ENCODE data around the gene TSHZ2.

TSHZ2 gene

DNA sequence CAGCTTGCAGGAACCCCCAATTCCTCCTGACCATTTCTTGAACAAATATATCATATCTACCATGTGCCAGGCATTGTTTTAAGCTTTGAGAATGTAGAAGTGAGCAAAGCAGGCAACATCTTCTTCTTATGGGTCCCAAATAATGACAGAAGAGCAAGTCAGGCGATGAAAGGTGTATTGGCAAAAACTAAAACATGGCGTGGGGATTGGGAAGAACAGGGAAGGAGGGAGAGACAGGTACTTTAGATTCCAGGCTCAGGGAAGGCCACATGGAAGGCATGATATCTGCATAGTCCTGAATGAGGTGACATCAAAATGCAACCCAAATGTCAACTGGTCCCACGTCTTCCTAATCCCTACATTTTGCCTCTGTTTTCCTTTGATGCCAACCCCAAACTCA lies 434.4 kb downstream of the TSHZ2 start:
- peaks cover 8% of the 10 kb centered on the region for H3K9me3 Mint-ChIP-seq
- no peaks in the 10 kb centered on the region for H3K27me3 Mint-ChIP-seq (ENCODE audit: low read depth)

DNA sequence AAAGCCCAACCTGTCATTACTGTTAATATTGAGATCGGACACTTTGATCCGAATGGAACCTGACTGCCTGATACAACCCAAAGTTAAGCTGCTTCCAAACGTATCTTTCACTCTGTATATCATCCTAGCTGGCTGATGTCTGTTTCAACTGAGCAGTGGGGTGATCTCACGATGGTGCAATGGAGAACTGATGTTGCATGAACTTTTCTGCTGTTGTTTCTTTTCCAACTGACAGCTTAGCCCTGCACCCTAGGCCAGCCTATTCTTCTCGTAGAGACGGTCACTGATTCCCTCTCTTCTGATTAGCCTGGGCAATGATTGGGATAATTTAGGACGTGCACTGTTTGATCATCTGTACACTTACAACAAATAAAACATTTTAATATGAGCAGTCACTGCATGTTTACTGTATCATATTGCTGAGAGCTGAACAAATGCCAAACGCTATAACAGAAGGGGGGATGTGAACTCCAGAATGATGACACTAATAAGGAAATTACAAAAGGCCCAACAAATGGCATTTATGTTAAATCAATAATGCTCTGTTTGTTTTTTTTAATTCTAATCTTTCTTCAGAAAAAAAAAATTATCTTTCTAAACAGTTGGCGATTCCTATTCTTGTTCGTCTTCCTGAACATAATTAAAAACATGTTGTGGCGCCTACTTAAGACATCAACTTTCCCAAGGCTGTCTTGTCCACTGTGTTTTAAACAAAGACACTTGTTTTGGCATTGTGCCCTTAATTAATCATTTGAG lies 436.7 kb downstream of the TSHZ2 start:
- Mint-ChIP-seq H3K4me3 (no peak overlapping the region), H3K4me1 (peaks cover 36% of the 10 kb centered on the region), H3K9me3 (no peaks in the 10 kb centered on the region), H3K27ac (peak overlapping the region; percentile 81 to 93 (median 84)), H3K36me3 (ENCODE audit: low read depth) (no peaks in the 10 kb centered on the region), H3K27me3 (ENCODE audit: low read depth) (no peaks in the 10 kb centered on the region)
- TF ChIP-seq, protein P1, sequence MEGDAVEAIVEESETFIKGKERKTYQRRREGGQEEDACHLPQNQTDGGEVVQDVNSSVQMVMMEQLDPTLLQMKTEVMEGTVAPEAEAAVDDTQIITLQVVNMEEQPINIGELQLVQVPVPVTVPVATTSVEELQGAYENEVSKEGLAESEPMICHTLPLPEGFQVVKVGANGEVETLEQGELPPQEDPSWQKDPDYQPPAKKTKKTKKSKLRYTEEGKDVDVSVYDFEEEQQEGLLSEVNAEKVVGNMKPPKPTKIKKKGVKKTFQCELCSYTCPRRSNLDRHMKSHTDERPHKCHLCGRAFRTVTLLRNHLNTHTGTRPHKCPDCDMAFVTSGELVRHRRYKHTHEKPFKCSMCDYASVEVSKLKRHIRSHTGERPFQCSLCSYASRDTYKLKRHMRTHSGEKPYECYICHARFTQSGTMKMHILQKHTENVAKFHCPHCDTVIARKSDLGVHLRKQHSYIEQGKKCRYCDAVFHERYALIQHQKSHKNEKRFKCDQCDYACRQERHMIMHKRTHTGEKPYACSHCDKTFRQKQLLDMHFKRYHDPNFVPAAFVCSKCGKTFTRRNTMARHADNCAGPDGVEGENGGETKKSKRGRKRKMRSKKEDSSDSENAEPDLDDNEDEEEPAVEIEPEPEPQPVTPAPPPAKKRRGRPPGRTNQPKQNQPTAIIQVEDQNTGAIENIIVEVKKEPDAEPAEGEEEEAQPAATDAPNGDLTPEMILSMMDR (IDR thresholded peaks at IDR 0.05; ENCODE audit: unreplicated experiment in 3 of 3), result no peak

More for the DNA sequence above, 434.4 kb downstream of the TSHZ2 start:
- H3K4me1 Mint-ChIP-seq, result peaks cover 18% of the 10 kb centered on the region
- peaks cover 8% of the 10 kb centered on the region for H3K36me3 Mint-ChIP-seq (ENCODE audit: low read depth)
- peak overlapping the region in 1 of 3 experiments; percentile 81 for H3K27ac Mint-ChIP-seq
- TF ChIP-seq, protein P1 (IDR thresholded peaks at IDR 0.05; ENCODE audit: unreplicated experiment in 3 of 3), result no peak
- no peak overlapping the region for H3K4me3 Mint-ChIP-seq

DNA sequence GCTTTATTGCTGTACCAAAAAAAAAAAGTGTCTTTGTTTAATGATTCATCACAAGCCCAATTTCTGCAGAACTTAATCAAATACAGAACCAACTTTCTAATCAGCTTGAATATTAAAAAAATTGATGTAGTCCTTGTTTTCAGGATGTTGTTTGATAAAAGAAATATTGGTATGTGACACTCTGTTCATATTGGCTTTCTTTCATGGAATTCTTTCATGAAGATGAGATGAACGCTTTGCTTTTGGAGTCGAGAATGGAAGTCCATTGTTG lies 437.2 kb downstream of the TSHZ2 start:
- Mint-ChIP-seq H3K36me3 (ENCODE audit: low read depth) (no peaks in the 10 kb centered on the region), H3K27me3 (ENCODE audit: low read depth) (no peaks in the 10 kb centered on the region), H3K4me1 (peaks cover 36% of the 10 kb centered on the region), H3K4me3 (no peak overlapping the region), H3K27ac (peak overlapping the region; percentile 66 to 93 (median 81)), H3K9me3 (no peaks in the 10 kb centered on the region)
- TF ChIP-seq, protein P1 (IDR thresholded peaks at IDR 0.05; ENCODE audit: unreplicated experiment in 3 of 3), result no peak

DNA sequence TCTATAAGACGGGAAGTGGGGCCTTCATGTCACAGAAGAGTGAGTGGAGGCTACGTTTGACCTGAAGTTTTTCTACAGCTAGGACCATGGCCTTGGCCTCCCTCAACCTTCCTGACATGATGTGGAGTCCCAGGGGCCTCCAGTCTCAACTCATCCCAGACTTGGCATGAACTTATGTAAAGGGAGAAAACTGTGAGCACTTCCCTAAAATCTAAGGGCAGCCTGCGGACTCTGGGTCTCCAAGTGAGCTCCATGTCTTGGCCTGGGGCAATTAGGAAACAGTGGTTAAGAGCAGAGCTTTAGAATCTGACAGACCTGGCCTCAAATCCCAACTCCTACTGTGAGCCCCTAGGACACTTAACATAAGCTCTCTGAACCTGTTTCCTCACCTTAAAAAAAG lies 439.0 kb downstream of the TSHZ2 start:
- H3K36me3 Mint-ChIP-seq (ENCODE audit: low read depth), result no peaks in the 10 kb centered on the region
- H3K9me3 Mint-ChIP-seq, result no peaks in the 10 kb centered on the region
- H3K4me1 Mint-ChIP-seq, result peaks cover 39% of the 10 kb centered on the region
- no peaks in the 10 kb centered on the region for H3K27me3 Mint-ChIP-seq (ENCODE audit: low read depth)
- H3K4me3 Mint-ChIP-seq, result no peak overlapping the region
- H3K27ac Mint-ChIP-seq, result no peak overlapping the region
- TF ChIP-seq, protein P1 (IDR thresholded peaks at IDR 0.05; ENCODE audit: unreplicated experiment in 3 of 3), result no peak

DNA sequence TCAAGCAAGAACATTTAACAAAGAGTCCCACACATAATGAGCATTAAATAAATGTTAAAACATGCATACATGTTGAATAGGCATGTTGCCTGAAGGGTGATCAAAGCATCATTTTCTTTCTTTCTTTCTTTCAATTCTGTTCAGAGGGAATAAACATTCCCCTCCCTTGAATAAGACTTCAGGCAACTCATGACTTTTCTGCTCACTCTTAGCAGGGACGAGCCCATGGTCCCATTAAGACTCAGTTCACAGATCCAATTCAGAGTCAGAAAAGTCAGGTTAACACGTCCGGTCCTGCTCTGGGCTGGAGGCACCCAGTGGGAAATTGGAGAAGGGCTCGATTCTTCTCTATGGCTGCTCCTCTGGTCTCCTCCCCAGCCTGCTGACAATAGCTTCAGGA lies 439.7 kb downstream of the TSHZ2 start:
- H3K27ac Mint-ChIP-seq, result peak overlapping the region; percentile 38 to 81 (median 81)
- TF ChIP-seq, protein P1 (IDR thresholded peaks at IDR 0.05; ENCODE audit: unreplicated experiment in 3 of 3), result no peak
- H3K4me1 Mint-ChIP-seq, result peaks cover 43% of the 10 kb centered on the region
- H3K9me3 Mint-ChIP-seq, result no peaks in the 10 kb centered on the region
- H3K27me3 Mint-ChIP-seq (ENCODE audit: low read depth), result no peaks in the 10 kb centered on the region
- no peaks in the 10 kb centered on the region for H3K36me3 Mint-ChIP-seq (ENCODE audit: low read depth)
- no peak overlapping the region for H3K4me3 Mint-ChIP-seq

DNA sequence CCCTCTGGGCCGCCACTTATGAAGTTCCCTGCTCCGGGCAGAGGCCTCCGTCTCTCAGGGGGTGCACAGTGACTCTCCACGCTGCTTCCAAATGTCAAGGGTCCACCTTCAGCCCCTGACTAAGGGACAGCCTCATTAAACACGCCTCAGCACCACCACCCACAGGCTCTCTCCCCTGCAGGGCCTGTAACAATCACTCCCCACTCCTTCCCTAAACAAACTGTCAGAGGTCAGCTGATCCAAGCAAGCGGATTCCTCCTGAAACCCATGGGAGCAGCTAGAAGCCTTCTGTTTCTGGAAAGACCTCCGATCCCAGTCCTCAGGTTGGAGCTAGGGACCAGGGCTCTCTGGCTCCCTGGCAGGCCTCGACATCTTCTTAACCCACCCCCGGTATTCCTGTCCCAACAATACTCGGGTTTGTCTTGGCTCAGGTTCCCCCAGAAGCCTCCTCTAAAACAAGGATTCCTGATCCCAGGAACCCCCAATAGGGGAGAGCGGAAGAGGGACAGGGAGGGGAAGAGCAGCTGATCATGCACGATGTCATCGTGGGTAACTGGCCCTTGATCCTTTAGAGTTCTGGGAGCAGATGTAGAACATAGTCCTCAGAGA lies 440.5 kb downstream of the TSHZ2 start:
- no peaks in the 10 kb centered on the region for H3K9me3 Mint-ChIP-seq
- peak overlapping the region; percentile 38 to 81 (median 81) for H3K27ac Mint-ChIP-seq
- TF ChIP-seq, protein P1 (IDR thresholded peaks at IDR 0.05; ENCODE audit: unreplicated experiment in 3 of 3), result no peak
- H3K27me3 Mint-ChIP-seq (ENCODE audit: low read depth), result no peaks in the 10 kb centered on the region
- no peaks in the 10 kb centered on the region for H3K36me3 Mint-ChIP-seq (ENCODE audit: low read depth)
- peaks cover 44% of the 10 kb centered on the region for H3K4me1 Mint-ChIP-seq
- H3K4me3 Mint-ChIP-seq, result peak overlapping the region in 1 of 3 experiments; percentile 46
